ENCODE measurements around the gene HOXB1.

HOXB1 gene

GRCh38 chr17:48553826-48554225, 23.0 kb upstream of the HOXB1 start:
- no peak for DNase-seq

GRCh38 chr17:48553190-48553547, 22.4 kb upstream of the HOXB1 start:
- no peak for DNase-seq

GRCh38 chr17:48552466-48553189, 21.8 kb upstream of the HOXB1 start:
- no peak for DNase-seq

DNA sequence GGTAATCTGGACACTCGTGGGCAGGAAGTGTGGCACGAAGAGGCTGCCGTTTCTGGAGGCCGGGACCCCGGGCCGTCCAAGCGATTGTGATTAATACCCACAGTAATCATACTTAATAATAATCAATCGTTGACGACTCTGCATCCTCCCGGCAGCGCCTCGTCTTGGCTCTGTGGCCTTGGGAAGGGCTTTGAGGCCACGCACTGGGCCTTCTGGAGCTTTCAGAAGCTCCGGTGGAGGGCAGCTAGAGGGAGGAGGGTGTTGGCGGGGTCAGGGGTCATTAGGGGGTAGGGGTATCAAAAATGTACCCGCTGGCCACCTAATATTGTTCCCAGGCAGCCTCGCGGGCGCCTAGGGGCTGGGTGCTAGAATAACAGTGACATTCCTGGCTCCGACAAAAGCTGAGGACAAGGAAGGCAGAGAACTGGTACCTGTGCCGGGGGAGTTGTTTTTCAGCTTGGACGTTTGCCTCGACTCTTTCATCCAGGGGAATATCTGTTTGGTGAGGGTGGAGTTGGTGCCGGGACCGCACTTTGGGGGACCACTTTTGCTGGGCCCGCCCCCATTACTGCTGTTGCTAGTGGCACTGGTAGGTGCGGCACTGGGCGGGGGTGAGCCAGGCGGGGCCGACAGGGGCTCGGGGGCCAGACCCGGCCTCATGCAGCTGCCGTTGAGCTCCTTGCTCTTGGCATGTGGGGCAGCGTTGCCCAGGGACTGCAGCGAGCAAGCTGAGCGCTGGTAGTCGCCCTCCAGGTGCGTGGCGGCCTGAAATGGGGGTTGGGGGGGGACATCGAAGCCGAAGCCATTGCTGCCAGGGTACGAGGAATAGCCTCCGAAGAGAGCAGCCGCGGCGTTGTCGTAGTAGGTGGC, 21.0 kb upstream of the HOXB1 start:
- no peak for DNase-seq

- no peak for DNase-seq
Observed at GRCh38 chr17:48551214-48551555, 20.4 kb upstream of the HOXB1 start.

GRCh38 chr17:48550502-48551213, 19.8 kb upstream of the HOXB1 start:
- no peak for DNase-seq

- DNase-seq, result no peak
Observed at GRCh38 chr17:48549914-48550501, 19.2 kb upstream of the HOXB1 start.

DNA sequence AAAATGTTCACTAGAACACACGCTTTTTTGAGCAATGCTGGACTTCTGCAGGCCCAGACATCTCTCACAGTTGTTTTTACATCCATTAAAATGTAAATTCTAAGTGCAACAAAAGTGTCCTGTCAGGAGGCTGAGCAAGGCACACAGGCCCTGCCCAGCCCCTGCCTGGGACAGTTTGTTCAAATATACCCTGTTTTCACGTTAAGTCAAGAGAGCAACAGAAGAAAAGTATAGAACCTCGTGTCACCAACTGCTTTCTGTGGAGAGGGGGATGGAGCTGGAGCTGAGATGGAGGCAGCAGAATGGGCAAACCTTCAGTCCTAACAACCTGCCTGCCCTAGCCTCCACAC, 18.4 kb upstream of the HOXB1 start:
- DNase-seq, result no peak

GRCh38 chr17:48548523-48549280, 17.9 kb upstream of the HOXB1 start:
- no peak for DNase-seq

DNA sequence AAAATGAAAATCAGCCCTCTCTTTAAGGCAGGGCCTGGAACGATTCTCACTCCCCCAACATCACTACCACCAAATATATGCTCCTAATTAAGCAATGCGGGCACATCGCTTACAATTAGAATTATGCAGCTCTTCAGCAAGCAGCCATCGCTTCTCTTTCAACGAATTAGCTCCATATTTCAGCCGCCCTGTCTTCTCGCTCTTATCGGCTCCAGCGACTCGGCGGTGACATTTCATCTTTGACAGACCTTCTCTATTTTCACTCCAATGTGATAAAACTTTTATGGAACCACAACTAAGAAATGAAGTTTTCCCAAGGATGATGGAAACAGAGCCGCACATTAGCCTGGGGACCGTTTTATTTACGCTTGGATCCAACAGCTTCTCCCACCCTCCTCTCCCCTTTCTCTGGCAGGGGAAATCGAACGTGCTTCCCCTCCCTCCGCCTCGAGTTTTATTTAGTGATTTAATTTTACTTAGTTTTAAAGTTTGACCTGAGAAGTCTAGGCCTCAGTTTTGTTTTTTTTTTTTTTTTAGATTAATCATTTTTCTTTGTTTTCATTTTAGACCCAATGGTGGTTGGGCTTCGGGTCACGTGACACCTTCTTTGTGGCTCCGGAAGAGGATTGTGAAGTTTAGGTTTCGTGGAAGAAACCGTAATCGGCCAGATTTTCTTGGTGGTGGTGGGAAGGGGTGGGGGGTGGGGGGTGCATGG, 17.2 kb upstream of the HOXB1 start:
- no peak for DNase-seq

DNA sequence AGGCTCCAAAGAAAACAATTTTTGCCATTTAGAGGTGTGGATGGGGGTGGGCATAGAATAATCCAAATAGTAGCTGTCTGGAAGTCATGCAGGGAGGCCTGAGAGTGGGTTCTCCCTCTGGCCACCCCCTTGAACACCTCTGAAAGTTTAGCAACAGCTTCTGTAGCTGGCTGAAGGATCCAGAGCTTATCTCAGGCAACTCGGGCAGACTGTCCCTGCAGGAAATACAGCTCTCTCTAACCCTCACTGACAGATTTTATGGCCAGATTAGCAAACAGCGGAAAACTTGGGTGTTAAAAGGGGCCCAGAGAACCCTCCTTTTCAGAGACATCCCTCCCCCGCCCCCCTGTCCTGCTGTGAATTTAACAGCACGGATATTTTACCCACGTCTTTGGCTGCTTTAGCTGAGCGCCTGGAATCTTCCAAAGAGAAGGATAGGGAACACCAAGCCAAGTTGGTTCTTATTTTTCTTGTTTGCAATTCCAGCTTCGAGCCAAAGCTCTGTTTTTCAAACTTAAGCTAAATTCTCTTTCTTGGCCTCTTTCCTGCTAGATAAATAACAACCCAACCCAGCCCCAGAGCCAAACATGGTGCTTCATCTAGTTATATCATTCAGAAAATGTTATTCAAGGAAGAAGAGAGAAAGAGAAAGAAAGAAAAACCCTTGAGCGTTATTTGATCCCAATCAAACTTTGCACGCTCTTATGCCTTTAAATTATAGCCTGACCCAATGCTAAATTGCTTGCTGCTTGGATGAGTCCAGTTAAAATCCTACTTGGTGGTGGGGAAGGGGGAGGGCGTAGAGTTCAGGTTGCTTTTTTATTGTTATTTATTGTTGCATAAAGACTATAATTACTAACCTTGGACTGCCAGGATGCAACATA, 16.4 kb upstream of the HOXB1 start:
- DNase-seq, result no peak

GRCh38 chr17:48546137-48546923, 15.5 kb upstream of the HOXB1 start:
- no peak for DNase-seq

- no peak for DNase-seq
Observed at GRCh38 chr17:48545539-48545938, 14.7 kb upstream of the HOXB1 start.

- peak; percentile 52 for DNase-seq
Observed at GRCh38 chr17:48545022-48545375, 14.2 kb upstream of the HOXB1 start, which contains the start of gene HOXB2. TSS of gene HOXB2 (minus strand) at chr17:48545109. CDS start at chr17:48544911, 198 bp downstream.

DNA sequence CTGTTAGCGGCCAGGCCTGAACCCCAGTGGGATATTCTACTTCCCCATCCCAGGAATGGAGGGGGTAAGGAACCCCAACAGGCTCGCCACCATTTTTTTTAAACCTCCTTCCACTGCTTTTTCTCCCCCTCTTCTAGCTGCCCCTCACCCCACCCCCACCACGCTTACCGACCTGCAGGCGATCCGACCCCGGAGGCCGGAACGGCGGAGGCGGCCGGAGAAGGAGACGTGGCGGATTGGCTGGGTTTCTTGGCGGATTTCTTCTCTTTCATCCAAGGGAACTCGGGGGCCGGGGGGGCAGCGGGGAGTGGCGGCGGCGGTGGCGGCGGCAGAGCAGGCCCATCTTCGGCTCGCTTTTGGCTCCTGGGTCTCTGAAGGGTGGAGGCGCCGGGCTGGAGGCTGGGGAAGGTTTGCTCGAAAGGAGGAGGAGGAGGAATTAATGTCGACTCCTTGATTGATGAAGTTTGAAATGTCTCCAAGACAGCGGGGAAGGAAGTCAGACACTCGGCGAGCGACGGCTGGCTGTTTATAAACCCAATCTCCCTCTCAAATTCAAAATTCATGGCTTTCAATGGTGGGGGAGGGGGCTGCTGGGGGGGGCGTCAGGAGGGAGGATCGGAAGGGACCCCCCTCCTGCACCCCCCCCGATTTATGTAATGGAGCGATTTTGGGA, 13.7 kb upstream of the HOXB1 start:
- DNase-seq, result no peak

DNA sequence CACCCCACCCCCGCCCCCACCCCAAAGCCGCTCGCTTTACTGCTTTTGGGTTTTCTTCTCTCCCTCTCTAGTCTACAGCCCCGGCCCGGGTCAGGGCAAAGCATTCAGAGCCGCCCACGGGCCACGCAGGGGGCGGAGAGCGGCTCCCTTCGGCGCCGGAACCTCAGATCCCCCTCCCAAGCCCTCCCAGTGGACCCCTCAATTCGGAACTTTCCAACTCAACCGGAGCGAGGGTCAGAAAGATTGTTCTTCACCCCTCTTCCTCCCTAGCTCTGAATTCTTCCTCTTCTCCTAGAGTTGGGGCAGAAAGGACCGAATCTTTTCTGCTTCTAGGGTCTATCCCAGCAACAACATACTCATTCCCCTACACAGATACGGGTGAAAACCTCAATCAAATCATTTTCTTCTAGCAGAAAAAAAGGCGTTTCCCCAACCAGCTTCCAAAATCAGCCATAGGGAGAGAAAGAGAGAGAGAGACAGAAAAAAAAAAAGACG, 13.1 kb upstream of the HOXB1 start:
- DNase-seq, result no peak

- no peak for DNase-seq
Observed at GRCh38 chr17:48543107-48543853, 12.5 kb upstream of the HOXB1 start.

DNA sequence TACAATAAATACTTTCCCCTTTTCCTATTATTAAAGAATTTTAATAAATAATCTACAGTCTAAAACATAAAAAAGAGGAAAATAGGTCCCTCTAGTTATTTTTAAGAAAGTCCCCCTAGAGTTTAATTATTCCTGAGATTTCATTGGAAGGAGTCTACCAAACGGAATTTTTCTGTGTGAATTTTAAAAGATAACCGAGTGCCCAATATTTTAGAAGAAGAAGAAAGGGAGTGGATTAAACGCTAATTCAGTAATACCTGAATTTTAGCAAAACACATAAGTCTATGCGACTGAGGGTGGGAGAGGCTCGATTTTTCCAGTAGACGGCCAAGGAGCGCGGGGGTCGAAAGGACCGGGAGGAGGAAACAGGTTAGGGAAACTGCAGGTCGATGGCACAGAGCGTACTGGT, 11.9 kb upstream of the HOXB1 start:
- DNase-seq, result no peak
